ENCODE results near the gene SNN.

GRCh38 chr16:11691771-11692170 is 23.5 kb downstream of the SNN start:
- TF ChIP-seq, protein P1, sequence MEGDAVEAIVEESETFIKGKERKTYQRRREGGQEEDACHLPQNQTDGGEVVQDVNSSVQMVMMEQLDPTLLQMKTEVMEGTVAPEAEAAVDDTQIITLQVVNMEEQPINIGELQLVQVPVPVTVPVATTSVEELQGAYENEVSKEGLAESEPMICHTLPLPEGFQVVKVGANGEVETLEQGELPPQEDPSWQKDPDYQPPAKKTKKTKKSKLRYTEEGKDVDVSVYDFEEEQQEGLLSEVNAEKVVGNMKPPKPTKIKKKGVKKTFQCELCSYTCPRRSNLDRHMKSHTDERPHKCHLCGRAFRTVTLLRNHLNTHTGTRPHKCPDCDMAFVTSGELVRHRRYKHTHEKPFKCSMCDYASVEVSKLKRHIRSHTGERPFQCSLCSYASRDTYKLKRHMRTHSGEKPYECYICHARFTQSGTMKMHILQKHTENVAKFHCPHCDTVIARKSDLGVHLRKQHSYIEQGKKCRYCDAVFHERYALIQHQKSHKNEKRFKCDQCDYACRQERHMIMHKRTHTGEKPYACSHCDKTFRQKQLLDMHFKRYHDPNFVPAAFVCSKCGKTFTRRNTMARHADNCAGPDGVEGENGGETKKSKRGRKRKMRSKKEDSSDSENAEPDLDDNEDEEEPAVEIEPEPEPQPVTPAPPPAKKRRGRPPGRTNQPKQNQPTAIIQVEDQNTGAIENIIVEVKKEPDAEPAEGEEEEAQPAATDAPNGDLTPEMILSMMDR (IDR thresholded peaks at IDR 0.05): no peak
- TF ChIP-seq EZH2 (IDR thresholded peaks at IDR 0.05; ENCODE audit: borderline replicate concordance, insufficient read depth, low read depth, low read length, poor library complexity, severe bottlenecking): no peak

Measured in B cell (primary cell).